GM23338 (cell line): ENCODE results near the gene PLA2G6. TPM values are rescaled to one million over a fixed set of nuclear protein-coding genes. Genes with fewer than 3 reads are reported as not detected.

Source experiments
- ATAC-seq: fragments of 200-7000 bp; cut with Tn5 transposase; 3 replicates; pipeline ENCODE4 v1.9.1; 2020
- DNase-seq: peaks from one replicate; pipeline ENCODE4 v3.0.0-alpha.2; 2015; ENCODE audit warnings: low spot score
- H2AFZ ChIP-seq: fragments of 200-600 bp; sonication (generic); 2 replicates; pipeline ENCODE4 v1.8.0; 2016; ENCODE audit warnings: antibody characterized with exemption, mild to moderate bottlenecking, moderate library complexity
- H3F3A ChIP-seq: fragments of 200-600 bp; sonication (generic); replicated peaks from 2 replicates; pipeline ENCODE4 v1.8.0; 2017; ENCODE audit warnings: antibody characterized with exemption, mixed run types, low read depth
- H3K27ac ChIP-seq: fragments of 200-600 bp; sonication (generic); 2 replicates; pipeline ENCODE4 v1.6.1; 2016; ENCODE audit warnings: low read depth
- H3K27me3 ChIP-seq: fragments of 200-600 bp; sonication (generic); 2 replicates; pipeline ENCODE4 v1.8.0; 2016; ENCODE audit warnings: mild to moderate bottlenecking, mixed run types, moderate library complexity; ENCODE audit not compliant: insufficient read depth
- H3K36me3 ChIP-seq: fragments of 200-600 bp; sonication (generic); 2 replicates; pipeline ENCODE4 v1.8.0; 2016; ENCODE audit warnings: mild to moderate bottlenecking; ENCODE audit not compliant: insufficient read depth
- H3K4me1 ChIP-seq: fragments of 200-600 bp; sonication (generic); 2 replicates; pipeline ENCODE4 v1.8.0; 2016; ENCODE audit warnings: mild to moderate bottlenecking, moderate library complexity; ENCODE audit not compliant: insufficient read depth
- H3K4me2 ChIP-seq: fragments of 200-600 bp; sonication (generic); 2 replicates; pipeline ENCODE4 v1.7.1; 2017; ENCODE audit warnings: mixed run types
- H3K4me3 ChIP-seq: fragments of 200-600 bp; sonication (generic); 2 replicates; pipeline ENCODE4 v1.6.1; 2016; ENCODE audit warnings: mixed run types
- H3K79me2 ChIP-seq: fragments of 200-600 bp; sonication (generic); replicated peaks from 2 replicates; pipeline ENCODE4 v1.8.0; 2017; ENCODE audit warnings: mild to moderate bottlenecking; ENCODE audit not compliant: insufficient read depth
- H3K9me2 ChIP-seq: fragments of 200-600 bp; sonication (generic); 2 replicates; pipeline ENCODE4 v1.8.0; 2017; ENCODE audit not compliant: insufficient read depth
- H4K20me1 ChIP-seq: fragments of 200-600 bp; sonication (generic); replicated peaks from 2 replicates; pipeline ENCODE4 v1.8.0; 2017; ENCODE audit warnings: mild to moderate bottlenecking; ENCODE audit not compliant: insufficient read depth
- H3K27ac Mint-ChIP-seq: 2 replicates; pipeline ENCODE4 v1.8.0; 2020; ENCODE audit warnings: inconsistent platforms, mild to moderate bottlenecking, moderate library complexity, mixed read lengths
- H3K27me3 Mint-ChIP-seq: 3 replicates; pipeline ENCODE4 v1.8.0; 2022; ENCODE audit warnings: low read depth, mild to moderate bottlenecking, moderate library complexity, mixed read lengths, inconsistent platforms; ENCODE audit not compliant: insufficient read depth, poor library complexity
- H3K36me3 Mint-ChIP-seq: 3 replicates; pipeline ENCODE4 v1.8.0; 2021; ENCODE audit warnings: low read depth, mild to moderate bottlenecking, inconsistent platforms, moderate library complexity, mixed read lengths
- H3K4me1 Mint-ChIP-seq: 3 replicates; pipeline ENCODE4 v1.8.0; 2020; ENCODE audit warnings: mild to moderate bottlenecking, inconsistent platforms, mixed read lengths
- H3K4me3 Mint-ChIP-seq: 3 replicates; pipeline ENCODE4 v1.8.0; 2021; ENCODE audit warnings: moderate library complexity, mild to moderate bottlenecking, inconsistent platforms, mixed read lengths
- H3K9me3 Mint-ChIP-seq: 3 replicates; pipeline ENCODE4 v1.8.0; 2020; ENCODE audit warnings: moderate library complexity, mild to moderate bottlenecking, inconsistent platforms, mixed read lengths
- CREB1 ChIP-seq: fragments of 250-450 bp; sonication (Bioruptor Pico); IDR thresholded peaks from 2 replicates; pipeline ENCODE4 v1.5.0; 2020; ENCODE audit warnings: low read depth, mild to moderate bottlenecking, moderate library complexity
- CTCF ChIP-seq, 2 experiments: fragments of 200-600 bp in 1 of 2; sonication (generic) in 1 of 2; conservative IDR thresholded peaks; 2 replicates each; pipeline versions ENCODE4 v1.5.1 to v1.6.1; 2016 to 2017; ENCODE audit warnings: antibody characterized with exemption in 2 of 2, low read depth in 2 of 2, mild to moderate bottlenecking in 2 of 2, moderate library complexity in 1 of 2
- EZH2 ChIP-seq: fragments of 200-600 bp; sonication (generic); IDR thresholded peaks from one replicate; pipeline ENCODE4 v1.8.0; 2017; ENCODE audit warnings: antibody characterized with exemption, mild to moderate bottlenecking, low read depth; ENCODE audit not compliant: unreplicated experiment
- EZH2phosphoT487 ChIP-seq: fragments of 200-600 bp; sonication (generic); IDR thresholded peaks from one replicate; pipeline ENCODE4 v1.8.1; 2018; ENCODE audit warnings: antibody characterized with exemption; ENCODE audit not compliant: unreplicated experiment
- POLR2AphosphoS5 ChIP-seq: IDR thresholded peaks from 2 replicates; pipeline ENCODE4 v1.6.1; 2016; ENCODE audit warnings: antibody characterized with exemption, low read depth
- STAT1 ChIP-seq: IDR thresholded peaks from one replicate; pipeline ENCODE4 v1.6.1; 2016; ENCODE audit warnings: antibody characterized with exemption; ENCODE audit not compliant: unreplicated experiment
- ZNF114 ChIP-seq: fragments of 250-450 bp; sonication (Bioruptor Pico); IDR thresholded peaks from 2 replicates; pipeline ENCODE4 v1.5.0; 2020; ENCODE audit warnings: mild to moderate bottlenecking, moderate library complexity
- ZNF331 ChIP-seq: fragments of 250-450 bp; sonication (Bioruptor Pico); IDR thresholded peaks from 2 replicates; pipeline ENCODE4 v1.5.0; 2020; ENCODE audit warnings: low read depth, mild to moderate bottlenecking, moderate library complexity
- polyA plus RNA-seq: library from polyadenylated mRNA; unstranded; fragments of >200 nt; fragmentation: Nextera tagmentation; extraction: Ambion mirVana; gene quantifications from 2 replicates; pipeline ENCODE4 v1.2.1, GENCODE V29; 2016
- total RNA-seq: library from RNA; depleted of rRNA; stranded (reverse); fragments of >200 nt; shearing (Covaris generic); gene quantifications from 2 replicates; pipeline ENCODE4 v1.2.3, GENCODE V29; 2014
- TF ChIP-seq, protein P1 (sequence below): fragments of 250-450 bp; sonication (Bioruptor Pico); IDR thresholded peaks from 2 replicates; pipeline ENCODE4 v1.5.0; 2020; ENCODE audit warnings: mild to moderate bottlenecking, moderate library complexity
- TF ChIP-seq, protein P2 (sequence below): IDR thresholded peaks from 2 replicates; pipeline ENCODE4 v1.6.1; 2016; ENCODE audit warnings: antibody characterized with exemption
- TF ChIP-seq, protein P3 (sequence below): IDR thresholded peaks from one replicate; pipeline ENCODE4 v1.6.1; 2018; ENCODE audit warnings: antibody characterized with exemption; ENCODE audit not compliant: unreplicated experiment

Gene PLA2G6
- total and polyA plus RNA-seq, 2 experiments from 2014 or later, result 4.5 to 12.6 TPM

- H3K79me2 ChIP-seq, result 0 out of 2 replicates have a peak, but pooled peaks cover 5% of the 10 kb centered on the region
- no peak overlapping the region for H2AFZ ChIP-seq
- Mint-ChIP-seq H3K4me3 (no peak overlapping the region), H3K36me3 (no peaks in the 10 kb centered on the region; the same call in 2 of the 3 replicates), H3K27ac (no peak overlapping the region), H3K4me1 (peaks cover 13% of the 10 kb centered on the region), H3K27me3 (peaks cover 17% of the 10 kb centered on the region), H3K9me3 (no peaks in the 10 kb centered on the region; the same call in 2 of the 3 replicates)
- H3K4me2 ChIP-seq, result no peak overlapping the region
- H3K4me3 ChIP-seq, result no peak overlapping the region
- peaks cover 8% of the 10 kb centered on the region; the same call in 1 of the 2 replicates for H4K20me1 ChIP-seq
- DNase-seq, result no peak
- no peaks in the 10 kb centered on the region for H3K9me2 ChIP-seq
- TF ChIP-seq, protein P1, sequence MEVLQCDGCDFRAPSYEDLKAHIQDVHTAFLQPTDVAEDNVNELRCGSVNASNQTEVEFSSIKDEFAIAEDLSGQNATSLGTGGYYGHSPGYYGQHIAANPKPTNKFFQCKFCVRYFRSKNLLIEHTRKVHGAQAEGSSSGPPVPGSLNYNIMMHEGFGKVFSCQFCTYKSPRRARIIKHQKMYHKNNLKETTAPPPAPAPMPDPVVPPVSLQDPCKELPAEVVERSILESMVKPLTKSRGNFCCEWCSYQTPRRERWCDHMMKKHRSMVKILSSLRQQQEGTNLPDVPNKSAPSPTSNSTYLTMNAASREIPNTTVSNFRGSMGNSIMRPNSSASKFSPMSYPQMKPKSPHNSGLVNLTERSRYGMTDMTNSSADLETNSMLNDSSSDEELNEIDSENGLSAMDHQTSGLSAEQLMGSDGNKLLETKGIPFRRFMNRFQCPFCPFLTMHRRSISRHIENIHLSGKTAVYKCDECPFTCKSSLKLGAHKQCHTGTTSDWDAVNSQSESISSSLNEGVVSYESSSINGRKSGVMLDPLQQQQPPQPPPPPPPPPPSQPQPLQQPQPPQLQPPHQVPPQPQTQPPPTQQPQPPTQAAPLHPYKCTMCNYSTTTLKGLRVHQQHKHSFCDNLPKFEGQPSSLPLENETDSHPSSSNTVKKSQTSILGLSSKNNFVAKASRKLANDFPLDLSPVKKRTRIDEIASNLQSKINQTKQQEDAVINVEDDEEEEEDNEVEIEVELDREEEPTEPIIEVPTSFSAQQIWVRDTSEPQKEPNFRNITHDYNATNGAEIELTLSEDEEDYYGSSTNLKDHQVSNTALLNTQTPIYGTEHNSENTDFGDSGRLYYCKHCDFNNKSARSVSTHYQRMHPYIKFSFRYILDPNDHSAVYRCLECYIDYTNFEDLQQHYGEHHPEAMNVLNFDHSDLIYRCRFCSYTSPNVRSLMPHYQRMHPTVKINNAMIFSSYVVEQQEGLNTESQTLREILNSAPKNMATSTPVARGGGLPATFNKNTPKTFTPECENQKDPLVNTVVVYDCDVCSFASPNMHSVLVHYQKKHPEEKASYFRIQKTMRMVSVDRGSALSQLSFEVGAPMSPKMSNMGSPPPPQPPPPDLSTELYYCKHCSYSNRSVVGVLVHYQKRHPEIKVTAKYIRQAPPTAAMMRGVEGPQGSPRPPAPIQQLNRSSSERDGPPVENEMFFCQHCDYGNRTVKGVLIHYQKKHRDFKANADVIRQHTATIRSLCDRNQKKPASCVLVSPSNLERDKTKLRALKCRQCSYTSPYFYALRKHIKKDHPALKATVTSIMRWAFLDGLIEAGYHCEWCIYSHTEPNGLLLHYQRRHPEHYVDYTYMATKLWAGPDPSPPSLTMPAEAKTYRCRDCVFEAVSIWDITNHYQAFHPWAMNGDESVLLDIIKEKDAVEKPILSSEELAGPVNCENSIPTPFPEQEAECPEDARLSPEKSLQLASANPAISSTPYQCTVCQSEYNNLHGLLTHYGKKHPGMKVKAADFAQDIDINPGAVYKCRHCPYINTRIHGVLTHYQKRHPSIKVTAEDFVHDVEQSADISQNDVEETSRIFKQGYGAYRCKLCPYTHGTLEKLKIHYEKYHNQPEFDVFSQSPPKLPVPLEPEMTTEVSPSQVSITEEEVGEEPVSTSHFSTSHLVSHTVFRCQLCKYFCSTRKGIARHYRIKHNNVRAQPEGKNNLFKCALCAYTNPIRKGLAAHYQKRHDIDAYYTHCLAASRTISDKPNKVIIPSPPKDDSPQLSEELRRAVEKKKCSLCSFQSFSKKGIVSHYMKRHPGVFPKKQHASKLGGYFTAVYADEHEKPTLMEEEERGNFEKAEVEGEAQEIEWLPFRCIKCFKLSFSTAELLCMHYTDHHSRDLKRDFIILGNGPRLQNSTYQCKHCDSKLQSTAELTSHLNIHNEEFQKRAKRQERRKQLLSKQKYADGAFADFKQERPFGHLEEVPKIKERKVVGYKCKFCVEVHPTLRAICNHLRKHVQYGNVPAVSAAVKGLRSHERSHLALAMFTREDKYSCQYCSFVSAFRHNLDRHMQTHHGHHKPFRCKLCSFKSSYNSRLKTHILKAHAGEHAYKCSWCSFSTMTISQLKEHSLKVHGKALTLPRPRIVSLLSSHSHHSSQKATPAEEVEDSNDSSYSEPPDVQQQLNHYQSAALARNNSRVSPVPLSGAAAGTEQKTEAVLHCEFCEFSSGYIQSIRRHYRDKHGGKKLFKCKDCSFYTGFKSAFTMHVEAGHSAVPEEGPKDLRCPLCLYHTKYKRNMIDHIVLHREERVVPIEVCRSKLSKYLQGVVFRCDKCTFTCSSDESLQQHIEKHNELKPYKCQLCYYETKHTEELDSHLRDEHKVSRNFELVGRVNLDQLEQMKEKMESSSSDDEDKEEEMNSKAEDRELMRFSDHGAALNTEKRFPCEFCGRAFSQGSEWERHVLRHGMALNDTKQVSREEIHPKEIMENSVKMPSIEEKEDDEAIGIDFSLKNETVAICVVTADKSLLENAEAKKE (CRISPR knock-in tag), result no peak
- TF ChIP-seq ZNF331 (no peak), EZH2phosphoT487 (no peak), STAT1 (no peak), CTCF (conservative IDR thresholded peaks at IDR 0.05; ENCODE audit: low read depth in 2 of 2) (no peak), EZH2 (no peak), POLR2AphosphoS5 (no peak), CREB1 (CRISPR knock-in tag) (no peak), ZNF114 (CRISPR knock-in tag) (no peak)
- TF ChIP-seq, protein P2, sequence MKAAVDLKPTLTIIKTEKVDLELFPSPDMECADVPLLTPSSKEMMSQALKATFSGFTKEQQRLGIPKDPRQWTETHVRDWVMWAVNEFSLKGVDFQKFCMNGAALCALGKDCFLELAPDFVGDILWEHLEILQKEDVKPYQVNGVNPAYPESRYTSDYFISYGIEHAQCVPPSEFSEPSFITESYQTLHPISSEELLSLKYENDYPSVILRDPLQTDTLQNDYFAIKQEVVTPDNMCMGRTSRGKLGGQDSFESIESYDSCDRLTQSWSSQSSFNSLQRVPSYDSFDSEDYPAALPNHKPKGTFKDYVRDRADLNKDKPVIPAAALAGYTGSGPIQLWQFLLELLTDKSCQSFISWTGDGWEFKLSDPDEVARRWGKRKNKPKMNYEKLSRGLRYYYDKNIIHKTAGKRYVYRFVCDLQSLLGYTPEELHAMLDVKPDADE, result no peak
- TF ChIP-seq, protein P3, sequence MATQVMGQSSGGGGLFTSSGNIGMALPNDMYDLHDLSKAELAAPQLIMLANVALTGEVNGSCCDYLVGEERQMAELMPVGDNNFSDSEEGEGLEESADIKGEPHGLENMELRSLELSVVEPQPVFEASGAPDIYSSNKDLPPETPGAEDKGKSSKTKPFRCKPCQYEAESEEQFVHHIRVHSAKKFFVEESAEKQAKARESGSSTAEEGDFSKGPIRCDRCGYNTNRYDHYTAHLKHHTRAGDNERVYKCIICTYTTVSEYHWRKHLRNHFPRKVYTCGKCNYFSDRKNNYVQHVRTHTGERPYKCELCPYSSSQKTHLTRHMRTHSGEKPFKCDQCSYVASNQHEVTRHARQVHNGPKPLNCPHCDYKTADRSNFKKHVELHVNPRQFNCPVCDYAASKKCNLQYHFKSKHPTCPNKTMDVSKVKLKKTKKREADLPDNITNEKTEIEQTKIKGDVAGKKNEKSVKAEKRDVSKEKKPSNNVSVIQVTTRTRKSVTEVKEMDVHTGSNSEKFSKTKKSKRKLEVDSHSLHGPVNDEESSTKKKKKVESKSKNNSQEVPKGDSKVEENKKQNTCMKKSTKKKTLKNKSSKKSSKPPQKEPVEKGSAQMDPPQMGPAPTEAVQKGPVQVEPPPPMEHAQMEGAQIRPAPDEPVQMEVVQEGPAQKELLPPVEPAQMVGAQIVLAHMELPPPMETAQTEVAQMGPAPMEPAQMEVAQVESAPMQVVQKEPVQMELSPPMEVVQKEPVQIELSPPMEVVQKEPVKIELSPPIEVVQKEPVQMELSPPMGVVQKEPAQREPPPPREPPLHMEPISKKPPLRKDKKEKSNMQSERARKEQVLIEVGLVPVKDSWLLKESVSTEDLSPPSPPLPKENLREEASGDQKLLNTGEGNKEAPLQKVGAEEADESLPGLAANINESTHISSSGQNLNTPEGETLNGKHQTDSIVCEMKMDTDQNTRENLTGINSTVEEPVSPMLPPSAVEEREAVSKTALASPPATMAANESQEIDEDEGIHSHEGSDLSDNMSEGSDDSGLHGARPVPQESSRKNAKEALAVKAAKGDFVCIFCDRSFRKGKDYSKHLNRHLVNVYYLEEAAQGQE, result no peak
- H3K36me3 ChIP-seq, result no peaks in the 10 kb centered on the region
- H3F3A ChIP-seq, result 0 out of 2 replicates have a peak, but pooled peaks cover 12% of the 10 kb centered on the region
- no peak for ATAC-seq
- H3K4me1 ChIP-seq, result peaks cover 4% of the 10 kb centered on the region
- peaks cover 16% of the 10 kb centered on the region for H3K27me3 ChIP-seq
- no peak overlapping the region for H3K27ac ChIP-seq
Observed at GRCh38 chr22:38199826-38200559, 18.4 kb upstream of the PLA2G6 start.
